Right lung (tissue), 5 donors: ENCODE results near the gene CCSAP. TPM values are rescaled to one million over a fixed set of nuclear protein-coding genes. Genes with fewer than 3 reads are reported as not detected.
"Not testable (repeated sequence)": the region's sequence is repeated elsewhere in the genome, so short reads cannot be mapped to it uniquely, and the experiment has no call there.

Experiments
- DNase-seq, 2 donors: peaks; one replicate each; pipeline ENCODE4 v3.0.0-alpha.2; 2013
- polyA plus RNA-seq, 5 donors: library from polyadenylated mRNA; unstranded; fragments of 120-200 nt; gene quantifications; one replicate each; pipeline versions ENCODE4 v1.2.1 to v1.2.3, GENCODE V29; 2013; ENCODE audit warnings: inconsistent platforms in 1 of 5, low replicate concordance in 1 of 5; ENCODE audit not compliant: insufficient read length in 5 of 5, insufficient read depth in 1 of 5

CCSAP gene
- polyA plus RNA-seq, 5 donors, result 6.8 to 11.8 (median 9.2) TPM

- DNase-seq, result not testable (repeated sequence)
These were observed 51.2 kb downstream of the CCSAP start for GRCh38 chr1:229291686-229292085.

- no peak for DNase-seq
These were observed 54.3 kb downstream of the CCSAP start for GRCh38 chr1:229288516-229288915.

- DNase-seq, result no peak
These were observed 55.6 kb downstream of the CCSAP start for GRCh38 chr1:229287267-229287666.

GRCh38 chr1:229286099-229286766, 56.6 kb downstream of the CCSAP start:
- no peak for DNase-seq

- no peak for DNase-seq
These were observed 57.4 kb downstream of the CCSAP start for GRCh38 chr1:229285440-229285839.

DNA sequence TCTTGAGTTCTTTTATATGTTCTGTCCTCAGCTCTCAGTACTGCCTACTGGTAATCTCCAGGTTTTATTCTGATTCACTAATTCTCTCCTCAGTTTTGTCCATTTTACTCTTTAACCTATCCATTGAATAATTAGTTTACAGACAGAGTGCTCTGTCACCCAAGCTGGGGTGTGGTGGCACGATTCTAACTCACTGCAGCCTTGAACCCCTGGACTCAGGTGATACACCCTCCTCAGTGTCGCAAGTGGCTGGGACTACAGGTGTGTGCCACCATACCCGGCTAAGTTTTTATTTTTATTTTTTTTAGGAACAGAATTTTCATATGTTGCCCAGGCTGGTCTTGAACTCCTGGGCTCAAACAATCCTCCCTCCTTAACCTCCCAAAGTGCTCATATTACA, 58.0 kb downstream of the CCSAP start:
- DNase-seq, result no peak

- no peak for DNase-seq
These were observed 59.6 kb downstream of the CCSAP start for GRCh38 chr1:229283183-229283611.

GRCh38 chr1:229282295-229282823, 60.5 kb downstream of the CCSAP start:
- DNase-seq, result no peak

DNA sequence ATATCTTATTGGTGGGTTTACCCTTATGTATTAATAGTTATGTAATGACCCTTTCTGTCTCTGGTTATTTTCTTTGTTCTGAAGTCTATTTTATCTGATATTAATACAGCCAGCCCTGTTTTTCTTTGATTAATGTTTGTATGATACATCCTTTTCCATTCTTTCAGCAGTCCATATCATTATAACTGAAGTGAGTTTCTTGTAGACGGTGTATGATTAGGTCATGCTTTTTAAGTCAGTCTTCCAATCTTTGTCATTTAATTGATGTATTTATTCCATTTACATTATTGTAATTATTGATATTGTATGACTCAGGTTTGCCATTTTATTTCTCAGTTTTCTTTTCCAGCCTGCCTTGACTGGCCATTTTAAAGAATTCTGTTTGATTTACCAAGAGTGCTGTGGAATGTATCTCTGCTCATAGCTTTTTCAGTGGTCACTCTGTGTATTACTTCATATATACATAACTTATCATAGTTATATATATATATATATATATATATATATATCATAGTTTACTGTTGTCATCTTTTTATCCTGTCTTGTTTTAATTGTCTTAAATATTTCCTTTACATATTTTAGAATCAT, 61.4 kb downstream of the CCSAP start:
- DNase-seq, result no peak

GRCh38 chr1:229280921-229281320, 61.9 kb downstream of the CCSAP start:
- no peak for DNase-seq

DNA sequence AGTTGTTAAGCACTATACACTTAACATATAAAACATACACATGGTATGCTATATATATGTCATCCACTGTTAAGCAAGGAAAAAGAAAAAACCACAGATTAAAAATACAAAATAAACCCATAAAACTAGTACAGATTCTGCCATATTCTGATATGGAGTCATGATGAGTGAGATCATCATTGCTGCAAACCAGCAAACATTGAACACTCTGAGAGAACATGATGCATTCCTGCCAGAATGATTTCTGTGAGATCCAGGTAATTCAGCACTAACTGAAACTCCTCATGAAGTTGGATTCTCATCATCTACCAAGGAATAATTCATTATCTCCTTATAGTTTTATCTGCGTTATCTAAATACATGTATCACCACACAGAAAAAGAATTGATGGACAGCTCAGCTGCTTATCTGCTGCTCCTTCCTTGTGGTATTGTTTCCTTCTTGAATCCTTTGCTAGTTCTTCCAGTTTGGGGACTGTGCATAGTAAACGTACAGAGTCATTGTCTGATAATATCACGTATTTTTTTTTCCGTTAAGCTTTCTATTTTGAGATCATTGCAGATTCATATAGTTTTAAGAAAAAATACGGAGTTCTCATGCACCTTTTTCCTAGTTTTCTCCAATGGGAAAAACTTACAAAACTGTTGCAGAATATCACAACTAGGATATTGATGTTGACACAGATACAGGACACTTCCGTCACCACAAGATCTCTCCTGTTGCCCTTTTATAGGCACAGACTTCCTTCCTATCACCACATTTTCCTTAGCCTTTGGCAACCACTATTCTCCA, 62.6 kb downstream of the CCSAP start:
- DNase-seq, result no peak

- DNase-seq, result no peak
These were observed 63.6 kb downstream of the CCSAP start for GRCh38 chr1:229279242-229279641.

- DNase-seq, result no peak
These were observed 64.6 kb downstream of the CCSAP start for GRCh38 chr1:229278120-229278741.

GRCh38 chr1:229275005-229275404, 67.8 kb downstream of the CCSAP start:
- DNase-seq, result no peak

- DNase-seq, result no peak
These were observed 69.2 kb downstream of the CCSAP start for GRCh38 chr1:229273507-229274232.

DNA sequence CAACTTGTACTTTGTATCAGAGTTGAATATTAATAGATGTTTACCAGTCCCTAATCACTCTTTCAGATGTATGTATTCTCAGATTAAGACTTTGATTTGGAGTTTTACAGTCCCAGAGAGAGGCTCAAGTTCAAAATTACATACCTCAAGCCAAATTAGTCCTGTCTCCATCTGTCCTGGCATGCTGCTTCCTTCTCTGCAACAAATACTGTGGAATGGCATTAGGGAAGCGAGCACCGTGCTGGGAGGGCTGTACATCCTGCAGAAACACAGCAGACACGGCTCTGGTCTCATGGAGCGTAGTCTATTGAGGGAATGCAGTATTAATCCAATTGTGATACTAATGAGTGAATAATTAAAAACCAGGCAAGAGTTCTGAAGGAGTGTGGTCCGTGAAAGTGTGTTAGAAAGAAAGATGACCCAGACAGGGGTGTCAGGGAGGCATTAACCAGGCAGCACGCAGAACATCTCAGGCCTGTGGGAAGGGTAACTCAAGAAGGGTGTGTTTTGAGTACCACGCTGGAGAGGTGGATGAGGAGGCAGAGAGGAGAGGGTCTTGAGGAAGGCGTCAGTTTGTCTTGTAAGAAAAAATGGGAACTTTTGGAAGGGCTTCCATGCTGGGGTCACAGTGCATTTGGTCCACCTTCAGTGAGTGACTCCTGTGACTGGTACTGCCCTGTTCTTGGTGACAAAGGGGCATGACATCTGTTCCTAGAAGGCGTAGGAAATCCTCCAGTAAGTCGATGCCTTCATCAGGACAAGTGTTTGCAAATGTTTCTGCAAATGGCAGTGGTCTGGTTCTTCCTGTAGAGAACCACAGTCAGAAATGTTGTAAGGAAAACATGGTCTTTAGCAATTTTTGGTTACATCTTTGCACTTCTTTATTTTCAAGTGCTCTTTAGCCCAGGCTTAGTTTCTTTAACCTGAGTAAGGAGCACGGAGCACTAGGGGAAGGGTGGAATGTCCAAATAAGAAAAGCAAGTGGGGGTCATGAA, 70.4 kb downstream of the CCSAP start:
- DNase-seq, result no peak

GRCh38 chr1:229271448-229272159, 71.2 kb downstream of the CCSAP start:
- peak in 1 of 2 donors; percentile 38 for DNase-seq
